A549 (cell line): ENCODE data around the gene GCNT2.

Source experiments
- CEBPB ChIP-seq, 2 experiments: fragments of >200 bp in 1 of 2; sonication (Bioruptor Twin) in 1 of 2; formaldehyde crosslinking in 1 of 2; IDR thresholded peaks; 2 replicates each; pipeline ENCODE4 v1.6.1; 2012 to 2016
- FOXS1 ChIP-seq: fragments of 250-450 bp; sonication (Bioruptor Pico); IDR thresholded peaks from 2 replicates; pipeline ENCODE4 v1.5.0; 2020; ENCODE audit warnings: mild to moderate bottlenecking, moderate library complexity
- JUNB ChIP-seq: fragments of >200 bp; sonication (Bioruptor Twin); formaldehyde crosslinking; IDR thresholded peaks from 2 replicates; pipeline ENCODE4 v1.6.1; 2016
- MAFK ChIP-seq: fragments of 450-650 bp; IDR thresholded peaks from 2 replicates; pipeline ENCODE4 v1.6.1; 2014; ENCODE audit not compliant: partially characterized antibody
- NFE2L2 ChIP-seq: fragments of 150-350 bp; conservative IDR thresholded peaks from 2 replicates; pipeline ENCODE4 v1.6.1; 2014; ENCODE audit warnings: low read length
- POLR2AphosphoS2 ChIP-seq: conservative IDR thresholded peaks from 2 replicates; pipeline ENCODE4 v1.6.1; 2012; ENCODE audit warnings: low read length, improper control_type of control experiment, inconsistent platforms
- TFCP2L1 ChIP-seq: fragments of 250-450 bp; sonication (Bioruptor Pico); IDR thresholded peaks from 2 replicates; pipeline ENCODE4 v1.5.0; 2021; ENCODE audit warnings: mild to moderate bottlenecking
- TF ChIP-seq, protein P1 (sequence below): IDR thresholded peaks from 2 replicates; pipeline ENCODE4 v1.6.1; 2012
- TF ChIP-seq, protein P2 (sequence below): fragments of >200 bp; sonication (Bioruptor Twin); formaldehyde crosslinking; IDR thresholded peaks from 3 replicates; pipeline ENCODE4 v1.5.1; 2016

DNA sequence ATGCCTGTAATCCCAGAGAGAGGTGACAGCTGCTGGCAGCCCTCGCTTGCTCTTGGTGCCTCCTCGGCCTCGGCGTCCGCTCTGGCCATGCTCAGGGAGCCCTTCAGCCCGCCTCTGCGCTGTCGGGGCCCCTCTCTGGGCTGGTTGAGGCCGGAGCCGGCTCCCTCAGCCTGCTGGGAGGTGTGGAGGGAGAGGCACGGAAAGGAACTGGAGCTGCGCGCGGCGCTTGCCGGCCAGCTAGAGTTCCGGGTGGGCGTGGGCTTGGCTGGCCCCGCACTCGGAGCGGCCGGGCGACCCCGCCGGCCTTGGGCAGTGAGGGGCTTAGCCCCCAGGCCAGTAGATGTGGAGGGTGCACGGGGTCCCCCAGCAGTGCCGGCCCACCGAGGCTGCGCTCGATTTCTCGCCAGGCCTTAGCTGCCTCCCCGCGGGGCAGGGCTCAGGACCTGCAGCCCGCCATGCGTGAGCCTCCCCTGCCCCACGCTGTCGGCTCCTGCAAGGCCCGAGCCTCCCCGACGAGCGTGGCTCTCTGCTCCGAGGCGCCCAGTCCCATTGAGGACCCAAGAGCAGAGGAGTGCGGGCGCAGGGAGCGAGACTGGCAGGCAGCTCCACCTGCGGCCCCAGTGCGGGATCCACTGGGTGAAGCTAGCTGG is 138.7 kb downstream of the GCNT2 start:
- TF ChIP-seq MAFK: no peak
- TF ChIP-seq FOXS1 (CRISPR knock-in tag): no peak
- TF ChIP-seq, protein P1, sequence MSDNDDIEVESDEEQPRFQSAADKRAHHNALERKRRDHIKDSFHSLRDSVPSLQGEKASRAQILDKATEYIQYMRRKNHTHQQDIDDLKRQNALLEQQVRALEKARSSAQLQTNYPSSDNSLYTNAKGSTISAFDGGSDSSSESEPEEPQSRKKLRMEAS: no peak
- no peak for TF ChIP-seq TFCP2L1 (CRISPR knock-in tag)
- no peak for TF ChIP-seq POLR2AphosphoS2
- TF ChIP-seq, protein P2, sequence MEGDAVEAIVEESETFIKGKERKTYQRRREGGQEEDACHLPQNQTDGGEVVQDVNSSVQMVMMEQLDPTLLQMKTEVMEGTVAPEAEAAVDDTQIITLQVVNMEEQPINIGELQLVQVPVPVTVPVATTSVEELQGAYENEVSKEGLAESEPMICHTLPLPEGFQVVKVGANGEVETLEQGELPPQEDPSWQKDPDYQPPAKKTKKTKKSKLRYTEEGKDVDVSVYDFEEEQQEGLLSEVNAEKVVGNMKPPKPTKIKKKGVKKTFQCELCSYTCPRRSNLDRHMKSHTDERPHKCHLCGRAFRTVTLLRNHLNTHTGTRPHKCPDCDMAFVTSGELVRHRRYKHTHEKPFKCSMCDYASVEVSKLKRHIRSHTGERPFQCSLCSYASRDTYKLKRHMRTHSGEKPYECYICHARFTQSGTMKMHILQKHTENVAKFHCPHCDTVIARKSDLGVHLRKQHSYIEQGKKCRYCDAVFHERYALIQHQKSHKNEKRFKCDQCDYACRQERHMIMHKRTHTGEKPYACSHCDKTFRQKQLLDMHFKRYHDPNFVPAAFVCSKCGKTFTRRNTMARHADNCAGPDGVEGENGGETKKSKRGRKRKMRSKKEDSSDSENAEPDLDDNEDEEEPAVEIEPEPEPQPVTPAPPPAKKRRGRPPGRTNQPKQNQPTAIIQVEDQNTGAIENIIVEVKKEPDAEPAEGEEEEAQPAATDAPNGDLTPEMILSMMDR: no peak
- no peak for TF ChIP-seq CEBPB (IDR thresholded peaks at IDR 0.05)
- no peak for TF ChIP-seq JUNB
- no peak for TF ChIP-seq NFE2L2
